Activated CD4-positive, CD25-positive, alpha-beta regulatory T cell treated with anti-CD3 and anti-CD28 coated beads, Interleukin-2, amount 50 U/mL, for 24 hours (primary cell): ENCODE measurements around the gene FSHR.

ENCODE experiments used
- ATAC-seq, 2 donors: fragments of 150-1000 bp; cut with Tn5 transposase; one replicate each; pipeline ENCODE4 v1.10.0; 2021; ENCODE audit warnings: mild to moderate bottlenecking in 1 of 2, moderate library complexity in 1 of 2

Gene FSHR

GRCh38 chr2:48948400-48949125 is 205.8 kb downstream of the FSHR start:
- no peak for ATAC-seq

- ATAC-seq, result peak; percentile 48 to 51
Observed at GRCh38 chr2:48946449-48947048, 207.8 kb downstream of the FSHR start.

- no peak for ATAC-seq
Observed at GRCh38 chr2:48944956-48945355, 209.4 kb downstream of the FSHR start.

- ATAC-seq, result no peak
Observed at GRCh38 chr2:48943436-48943835, 210.9 kb downstream of the FSHR start.

GRCh38 chr2:48941908-48942307 is 212.4 kb downstream of the FSHR start:
- no peak for ATAC-seq

- no peak for ATAC-seq
Observed at GRCh38 chr2:48941456-48941855, 212.9 kb downstream of the FSHR start.

GRCh38 chr2:48940606-48941005 is 213.7 kb downstream of the FSHR start:
- ATAC-seq, result no peak

- no peak for ATAC-seq
Observed at GRCh38 chr2:48939232-48939631, 215.1 kb downstream of the FSHR start.

- ATAC-seq, result no peak
Observed at GRCh38 chr2:48938231-48938630, 216.1 kb downstream of the FSHR start.

GRCh38 chr2:48934807-48935206 is 219.5 kb downstream of the FSHR start:
- no peak for ATAC-seq

GRCh38 chr2:48933828-48934497 is 220.4 kb downstream of the FSHR start:
- no peak for ATAC-seq

- ATAC-seq, result no peak
Observed at GRCh38 chr2:48932667-48933066, 221.6 kb downstream of the FSHR start.

- no peak for ATAC-seq
Observed at GRCh38 chr2:48929571-48930301, 224.6 kb downstream of the FSHR start.

- ATAC-seq, result no peak
Observed at GRCh38 chr2:48927355-48927754, 227.0 kb downstream of the FSHR start.

- ATAC-seq, result no peak
Observed at GRCh38 chr2:48915884-48916283, 238.4 kb downstream of the FSHR start.

- no peak for ATAC-seq
Observed at GRCh38 chr2:48915227-48915626, 239.1 kb downstream of the FSHR start.

GRCh38 chr2:48914477-48915089 is 239.7 kb downstream of the FSHR start:
- ATAC-seq, result no peak
